ENCODE data around the gene ANKRD17.

Gene ANKRD17

DNA sequence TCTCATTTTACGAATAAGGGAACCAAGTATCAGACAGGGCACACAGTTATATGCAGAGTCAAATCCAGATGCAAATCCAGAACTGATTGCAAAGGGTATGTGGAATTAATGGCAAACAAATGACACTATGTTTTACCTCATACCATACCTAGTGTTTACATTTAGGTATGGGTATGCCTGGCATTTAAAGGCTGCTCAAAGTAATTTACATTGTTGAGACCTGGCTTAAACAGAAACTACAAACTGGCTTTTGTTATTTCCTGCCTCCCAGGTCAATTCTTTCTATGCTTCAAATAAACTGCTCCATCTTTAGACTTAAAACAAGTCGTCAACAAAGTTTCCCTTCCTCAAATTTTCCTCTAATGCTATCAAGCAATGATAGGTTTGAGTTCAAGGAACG is 33.7 kb downstream of the ANKRD17 start:
- WGBS, 2 experiments, result 88 to 90% methylated on average over 3 of the region's 3 CpGs

DNA sequence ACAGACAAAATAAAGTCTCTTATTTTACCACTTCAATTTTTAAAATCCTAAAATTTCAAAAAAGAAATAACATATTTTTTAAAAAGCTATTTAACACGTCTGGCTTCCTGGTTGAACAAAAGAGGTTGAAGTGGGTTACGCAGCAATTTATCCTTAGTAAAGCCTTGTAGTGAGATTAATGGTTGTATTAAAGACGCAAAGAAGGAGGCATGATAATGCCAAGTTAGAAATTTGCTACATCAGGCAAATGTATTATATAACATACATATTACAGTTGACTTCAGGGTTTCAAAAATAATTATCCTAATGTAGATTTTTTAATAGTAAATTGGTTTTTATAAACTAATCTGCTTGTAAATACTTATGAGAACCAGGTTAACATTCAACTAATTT is 35.3 kb downstream of the ANKRD17 start:
- Histone ChIP-seq H3K36me3 (ENCODE audit: control insufficient read depth, insufficient read depth, low read length) (no peaks in the 10 kb centered on the region), H3K4me3 (ENCODE audit: insufficient read depth, low read depth, low read length) (no peak overlapping the region), H3K27ac (ENCODE audit: insufficient read depth, low read depth, low read length, poor library complexity, severe bottlenecking) (peak overlapping the region; percentile 70), H3K9me3 (ENCODE audit: control insufficient read depth, low read length) (no peaks in the 10 kb centered on the region), H3K27me3 (ENCODE audit: control insufficient read depth, insufficient read depth, low read length, poor library complexity, severe bottlenecking) (no peaks in the 10 kb centered on the region), H3K4me1 (ENCODE audit: control insufficient read depth, insufficient read depth, low read length) (peaks cover 9% of the 10 kb centered on the region)
- WGBS, 2 experiments, result 49 to 72% methylated on average over 2 of the region's 3 CpGs

More for the DNA sequence above, 33.7 kb downstream of the ANKRD17 start:
- no peaks in the 10 kb centered on the region for H3K9me3 ChIP-seq (ENCODE audit: control insufficient read depth, low read length)
- H3K4me3 ChIP-seq (ENCODE audit: insufficient read depth, low read depth, low read length), result no peak overlapping the region
- no peaks in the 10 kb centered on the region for H3K36me3 ChIP-seq (ENCODE audit: control insufficient read depth, insufficient read depth, low read length)
- H3K27me3 ChIP-seq (ENCODE audit: control insufficient read depth, insufficient read depth, low read length, poor library complexity, severe bottlenecking), result no peaks in the 10 kb centered on the region
- no peak overlapping the region for H3K27ac ChIP-seq (ENCODE audit: insufficient read depth, low read depth, low read length, poor library complexity, severe bottlenecking)
- H3K4me1 ChIP-seq (ENCODE audit: control insufficient read depth, insufficient read depth, low read length), result peaks cover 9% of the 10 kb centered on the region

GRCh38 chr4:73222466-73223257 is 35.9 kb downstream of the ANKRD17 start:
- 51 to 55% methylated on average over 5 to 6 of the region's 6 CpGs for WGBS, 2 experiments
- Histone ChIP-seq H3K4me1 (ENCODE audit: control insufficient read depth, insufficient read depth, low read length) (peaks cover 9% of the 10 kb centered on the region), H3K27ac (ENCODE audit: insufficient read depth, low read depth, low read length, poor library complexity, severe bottlenecking) (peak overlapping the region; percentile 70), H3K4me3 (ENCODE audit: insufficient read depth, low read depth, low read length) (peak overlapping the region; percentile 35), H3K27me3 (ENCODE audit: control insufficient read depth, insufficient read depth, low read length, poor library complexity, severe bottlenecking) (no peaks in the 10 kb centered on the region), H3K9me3 (ENCODE audit: control insufficient read depth, low read length) (no peaks in the 10 kb centered on the region), H3K36me3 (ENCODE audit: control insufficient read depth, insufficient read depth, low read length) (no peaks in the 10 kb centered on the region)

DNA sequence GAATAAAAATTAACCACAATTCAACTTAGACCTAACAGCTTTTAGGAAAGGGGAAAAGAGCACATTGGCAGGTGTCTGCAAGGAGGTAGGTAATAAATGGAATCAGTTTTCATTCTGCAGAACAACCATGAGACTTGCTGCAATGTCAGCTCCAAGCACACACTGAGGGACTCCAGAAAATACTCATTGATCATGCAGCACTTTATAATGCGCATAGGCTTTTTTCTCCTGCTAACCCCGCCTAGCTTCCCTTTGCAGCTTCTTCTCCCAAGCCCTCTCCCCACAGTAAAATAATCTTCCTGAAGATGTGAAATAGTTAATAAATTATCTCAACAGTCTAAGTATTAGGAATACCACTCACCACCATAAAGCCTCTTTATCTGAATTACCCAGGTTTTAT is 36.9 kb downstream of the ANKRD17 start:
- WGBS, 2 experiments, result 83 to 92% methylated on average over 2 of the region's 2 CpGs
- no peaks in the 10 kb centered on the region for H3K27me3 ChIP-seq (ENCODE audit: control insufficient read depth, insufficient read depth, low read length, poor library complexity, severe bottlenecking)
- H3K36me3 ChIP-seq (ENCODE audit: control insufficient read depth, insufficient read depth, low read length), result no peaks in the 10 kb centered on the region
- H3K4me1 ChIP-seq (ENCODE audit: control insufficient read depth, insufficient read depth, low read length), result peaks cover 9% of the 10 kb centered on the region
- no peaks in the 10 kb centered on the region for H3K9me3 ChIP-seq (ENCODE audit: control insufficient read depth, low read length)
- H3K4me3 ChIP-seq (ENCODE audit: insufficient read depth, low read depth, low read length), result no peak overlapping the region
- no peak overlapping the region for H3K27ac ChIP-seq (ENCODE audit: insufficient read depth, low read depth, low read length, poor library complexity, severe bottlenecking)

DNA sequence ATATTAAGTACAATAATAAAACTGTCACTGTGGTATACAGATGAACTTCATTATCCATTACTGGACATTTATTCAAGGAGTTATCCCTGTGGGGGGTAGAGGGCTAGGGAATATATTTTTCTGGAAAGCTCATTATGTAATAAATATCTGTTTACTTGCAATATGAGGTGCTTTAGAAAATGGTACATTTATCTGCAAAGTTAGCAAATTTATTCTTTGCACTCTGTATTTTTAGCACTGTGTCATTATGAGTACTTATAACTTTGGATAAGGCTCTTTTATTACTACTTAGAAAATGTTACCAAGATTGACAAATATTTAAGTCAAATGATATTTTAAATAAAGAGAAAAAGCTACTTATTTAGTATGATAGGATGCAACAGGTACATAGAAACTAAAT is 37.8 kb downstream of the ANKRD17 start:
- Histone ChIP-seq H3K27me3 (ENCODE audit: control insufficient read depth, insufficient read depth, low read length, poor library complexity, severe bottlenecking) (no peaks in the 10 kb centered on the region), H3K9me3 (ENCODE audit: control insufficient read depth, low read length) (no peaks in the 10 kb centered on the region), H3K4me3 (ENCODE audit: insufficient read depth, low read depth, low read length) (no peak overlapping the region)

GRCh38 chr4:73213916-73214653 is 44.5 kb downstream of the ANKRD17 start:
- H3K4me3 ChIP-seq (ENCODE audit: insufficient read depth, low read depth, low read length), result no peak overlapping the region
- WGBS, 2 experiments, result 94 to 100% methylated on average over 1 to 2 of the region's 2 CpGs
- H3K27ac ChIP-seq (ENCODE audit: insufficient read depth, low read depth, low read length, poor library complexity, severe bottlenecking), result no peak overlapping the region
- no peaks in the 10 kb centered on the region for H3K4me1 ChIP-seq (ENCODE audit: control insufficient read depth, insufficient read depth, low read length)
- H3K36me3 ChIP-seq (ENCODE audit: control insufficient read depth, insufficient read depth, low read length), result no peaks in the 10 kb centered on the region
- no peaks in the 10 kb centered on the region for H3K9me3 ChIP-seq (ENCODE audit: control insufficient read depth, low read length)
- H3K27me3 ChIP-seq (ENCODE audit: control insufficient read depth, insufficient read depth, low read length, poor library complexity, severe bottlenecking), result no peaks in the 10 kb centered on the region

More for the DNA sequence above, 37.8 kb downstream of the ANKRD17 start:
- Histone ChIP-seq H3K4me1 (ENCODE audit: control insufficient read depth, insufficient read depth, low read length) (peaks cover 9% of the 10 kb centered on the region), H3K27ac (ENCODE audit: insufficient read depth, low read depth, low read length, poor library complexity, severe bottlenecking) (no peak overlapping the region), H3K36me3 (ENCODE audit: control insufficient read depth, insufficient read depth, low read length) (no peaks in the 10 kb centered on the region)

- Histone ChIP-seq H3K4me1 (ENCODE audit: control insufficient read depth, insufficient read depth, low read length) (no peaks in the 10 kb centered on the region), H3K27ac (ENCODE audit: insufficient read depth, low read depth, low read length, poor library complexity, severe bottlenecking) (no peak overlapping the region), H3K4me3 (ENCODE audit: insufficient read depth, low read depth, low read length) (no peak overlapping the region), H3K9me3 (ENCODE audit: control insufficient read depth, low read length) (no peaks in the 10 kb centered on the region), H3K36me3 (ENCODE audit: control insufficient read depth, insufficient read depth, low read length) (no peaks in the 10 kb centered on the region), H3K27me3 (ENCODE audit: control insufficient read depth, insufficient read depth, low read length, poor library complexity, severe bottlenecking) (no peaks in the 10 kb centered on the region)
- 83% methylated on average over 1 of the region's 1 CpG; no CpG with 5 or more reads in 1 of the 2 experiments for WGBS, 2 experiments
These were observed 45.4 kb downstream of the ANKRD17 start for GRCh38 chr4:73212982-73213730.

DNA sequence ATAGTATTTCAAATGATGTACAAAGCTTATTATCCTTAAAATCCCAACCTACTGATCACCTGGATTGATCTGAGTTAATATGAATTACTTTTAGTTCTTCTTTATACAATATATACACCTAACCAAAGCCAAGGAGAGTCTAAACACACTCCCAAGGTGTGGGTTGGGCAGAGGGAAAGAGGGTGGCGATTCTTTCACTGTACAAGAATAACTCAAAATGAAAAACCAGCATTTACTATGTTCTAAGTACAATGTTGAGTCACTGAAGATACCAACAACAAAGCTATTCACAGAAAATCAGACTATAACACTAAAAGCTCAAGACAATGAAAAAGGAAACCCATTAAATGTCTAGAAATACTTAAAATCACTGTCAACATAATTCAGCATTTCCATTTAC is 46.6 kb downstream of the ANKRD17 start:
- Histone ChIP-seq H3K4me3 (ENCODE audit: insufficient read depth, low read depth, low read length) (no peak overlapping the region), H3K36me3 (ENCODE audit: control insufficient read depth, insufficient read depth, low read length) (no peaks in the 10 kb centered on the region), H3K27ac (ENCODE audit: insufficient read depth, low read depth, low read length, poor library complexity, severe bottlenecking) (no peak overlapping the region), H3K9me3 (ENCODE audit: control insufficient read depth, low read length) (no peaks in the 10 kb centered on the region), H3K27me3 (ENCODE audit: control insufficient read depth, insufficient read depth, low read length, poor library complexity, severe bottlenecking) (no peaks in the 10 kb centered on the region), H3K4me1 (ENCODE audit: control insufficient read depth, insufficient read depth, low read length) (no peaks in the 10 kb centered on the region)
- 100% methylated on average over 1 of the region's 1 CpG; no CpG with 5 or more reads in 1 of the 2 experiments for WGBS, 2 experiments

DNA sequence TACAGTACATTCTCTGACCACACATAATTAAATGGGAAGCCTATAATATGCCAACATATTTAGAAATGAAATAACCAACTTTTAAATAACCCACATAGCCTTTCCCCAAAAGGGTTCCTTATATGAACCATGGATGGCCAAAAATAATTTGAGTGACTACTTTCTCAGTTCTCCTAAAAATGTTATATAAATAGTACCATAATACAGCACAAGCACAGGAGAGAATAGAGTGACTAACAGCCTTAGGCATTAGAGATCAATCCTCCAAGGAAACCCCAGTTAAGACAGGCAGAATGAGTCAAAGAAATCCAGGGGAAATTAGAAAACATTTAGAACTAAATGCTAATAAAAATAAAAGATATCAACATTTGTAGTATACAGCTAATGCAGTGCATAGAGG is 50.2 kb downstream of the ANKRD17 start:
- H3K9me3 ChIP-seq (ENCODE audit: control insufficient read depth, low read length), result no peaks in the 10 kb centered on the region
- no peaks in the 10 kb centered on the region for H3K27me3 ChIP-seq (ENCODE audit: control insufficient read depth, insufficient read depth, low read length, poor library complexity, severe bottlenecking)
- no peak overlapping the region for H3K27ac ChIP-seq (ENCODE audit: insufficient read depth, low read depth, low read length, poor library complexity, severe bottlenecking)
- no peak overlapping the region for H3K4me3 ChIP-seq (ENCODE audit: insufficient read depth, low read depth, low read length)
- H3K36me3 ChIP-seq (ENCODE audit: control insufficient read depth, insufficient read depth, low read length), result no peaks in the 10 kb centered on the region
- H3K4me1 ChIP-seq (ENCODE audit: control insufficient read depth, insufficient read depth, low read length), result no peaks in the 10 kb centered on the region

GRCh38 chr4:73206236-73206635 is 52.4 kb downstream of the ANKRD17 start:
- H3K4me1 ChIP-seq (ENCODE audit: control insufficient read depth, insufficient read depth, low read length), result no peaks in the 10 kb centered on the region
- no peaks in the 10 kb centered on the region for H3K36me3 ChIP-seq (ENCODE audit: control insufficient read depth, insufficient read depth, low read length)
- no peaks in the 10 kb centered on the region for H3K9me3 ChIP-seq (ENCODE audit: control insufficient read depth, low read length)
- no peak overlapping the region for H3K4me3 ChIP-seq (ENCODE audit: insufficient read depth, low read depth, low read length)
- H3K27me3 ChIP-seq (ENCODE audit: control insufficient read depth, insufficient read depth, low read length, poor library complexity, severe bottlenecking), result no peaks in the 10 kb centered on the region
- no peak overlapping the region for H3K27ac ChIP-seq (ENCODE audit: insufficient read depth, low read depth, low read length, poor library complexity, severe bottlenecking)
- WGBS, 2 experiments, result 97 to 100% methylated on average over 1 to 3 of the region's 3 CpGs
